GM20000 (cell line): Measurements from ENCODE around the gene ZNF789.

Experiments used
- DNase-seq: peaks from one replicate; pipeline ENCODE4 v3.0.0; 2012; ENCODE audit warnings: low spot score
- CTCF ChIP-seq: IDR thresholded peaks from 2 replicates; pipeline ENCODE4 v1.5.1; 2012; ENCODE audit warnings: mild to moderate bottlenecking, control low read depth; ENCODE audit errors: extremely low read depth, missing control alignments

The ZNF789 gene

GRCh38 chr7:99460651-99461050 is 12.0 kb upstream of the ZNF789 start:
- no peak for TF ChIP-seq CTCF
- DNase-seq = no peak

- DNase-seq = no peak
- no peak for TF ChIP-seq CTCF
Observed at GRCh38 chr7:99461221-99461620, 11.5 kb upstream of the ZNF789 start.

GRCh38 chr7:99465421-99465768 is 7.3 kb upstream of the ZNF789 start:
- no peak for TF ChIP-seq CTCF
- DNase-seq = no peak

- no peak for TF ChIP-seq CTCF
- no peak for DNase-seq
Observed at GRCh38 chr7:99468336-99468918, 4.3 kb upstream of the ZNF789 start.

GRCh38 chr7:99469381-99470065 is 3.2 kb upstream of the ZNF789 start:
- no peak for TF ChIP-seq CTCF
- peak; percentile 9 for DNase-seq

GRCh38 chr7:99473315-99473596 is 566 bp downstream of the ZNF789 start:
- TF ChIP-seq CTCF = no peak
- DNase-seq = peak; percentile 68

- no peak for TF ChIP-seq CTCF
Observed at GRCh38 chr7:99476107-99476506, 3.4 kb downstream of the ZNF789 start.

More at GRCh38 chr7:99476107-99476506, 3.4 kb downstream of the ZNF789 start:
- no peak for DNase-seq
